ENCODE results near the gene CAMK1D. TPM values are rescaled to one million over a fixed set of nuclear protein-coding genes. Genes with fewer than 3 reads are reported as not detected.

The CAMK1D gene
- total RNA-seq, 1 experiment from 2014 or later, result 10.2 TPM

- TF ChIP-seq, protein P1, sequence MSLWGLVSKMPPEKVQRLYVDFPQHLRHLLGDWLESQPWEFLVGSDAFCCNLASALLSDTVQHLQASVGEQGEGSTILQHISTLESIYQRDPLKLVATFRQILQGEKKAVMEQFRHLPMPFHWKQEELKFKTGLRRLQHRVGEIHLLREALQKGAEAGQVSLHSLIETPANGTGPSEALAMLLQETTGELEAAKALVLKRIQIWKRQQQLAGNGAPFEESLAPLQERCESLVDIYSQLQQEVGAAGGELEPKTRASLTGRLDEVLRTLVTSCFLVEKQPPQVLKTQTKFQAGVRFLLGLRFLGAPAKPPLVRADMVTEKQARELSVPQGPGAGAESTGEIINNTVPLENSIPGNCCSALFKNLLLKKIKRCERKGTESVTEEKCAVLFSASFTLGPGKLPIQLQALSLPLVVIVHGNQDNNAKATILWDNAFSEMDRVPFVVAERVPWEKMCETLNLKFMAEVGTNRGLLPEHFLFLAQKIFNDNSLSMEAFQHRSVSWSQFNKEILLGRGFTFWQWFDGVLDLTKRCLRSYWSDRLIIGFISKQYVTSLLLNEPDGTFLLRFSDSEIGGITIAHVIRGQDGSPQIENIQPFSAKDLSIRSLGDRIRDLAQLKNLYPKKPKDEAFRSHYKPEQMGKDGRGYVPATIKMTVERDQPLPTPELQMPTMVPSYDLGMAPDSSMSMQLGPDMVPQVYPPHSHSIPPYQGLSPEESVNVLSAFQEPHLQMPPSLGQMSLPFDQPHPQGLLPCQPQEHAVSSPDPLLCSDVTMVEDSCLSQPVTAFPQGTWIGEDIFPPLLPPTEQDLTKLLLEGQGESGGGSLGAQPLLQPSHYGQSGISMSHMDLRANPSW (CRISPR knock-in tag; conservative IDR thresholded peaks at IDR 0.05; ENCODE audit: low read depth), result no peak
- TF ChIP-seq, protein P2, sequence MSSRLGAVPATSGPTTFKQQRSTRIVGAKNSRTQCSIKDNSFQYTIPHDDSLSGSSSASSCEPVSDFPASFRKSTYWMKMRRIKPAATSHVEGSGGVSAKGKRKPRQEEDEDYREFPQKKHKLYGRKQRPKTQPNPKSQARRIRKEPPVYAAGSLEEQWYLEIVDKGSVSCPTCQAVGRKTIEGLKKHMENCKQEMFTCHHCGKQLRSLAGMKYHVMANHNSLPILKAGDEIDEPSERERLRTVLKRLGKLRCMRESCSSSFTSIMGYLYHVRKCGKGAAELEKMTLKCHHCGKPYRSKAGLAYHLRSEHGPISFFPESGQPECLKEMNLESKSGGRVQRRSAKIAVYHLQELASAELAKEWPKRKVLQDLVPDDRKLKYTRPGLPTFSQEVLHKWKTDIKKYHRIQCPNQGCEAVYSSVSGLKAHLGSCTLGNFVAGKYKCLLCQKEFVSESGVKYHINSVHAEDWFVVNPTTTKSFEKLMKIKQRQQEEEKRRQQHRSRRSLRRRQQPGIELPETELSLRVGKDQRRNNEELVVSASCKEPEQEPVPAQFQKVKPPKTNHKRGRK (CRISPR knock-in tag; IDR thresholded peaks at IDR 0.05; ENCODE audit: borderline replicate concordance), result no peak
- no peak for TF ChIP-seq ZBTB21 (CRISPR knock-in tag; IDR thresholded peaks at IDR 0.05; ENCODE audit: borderline replicate concordance)
Measured at GRCh38 chr10:12665501-12665900, 316.2 kb downstream of the CAMK1D start (continued).

DNA sequence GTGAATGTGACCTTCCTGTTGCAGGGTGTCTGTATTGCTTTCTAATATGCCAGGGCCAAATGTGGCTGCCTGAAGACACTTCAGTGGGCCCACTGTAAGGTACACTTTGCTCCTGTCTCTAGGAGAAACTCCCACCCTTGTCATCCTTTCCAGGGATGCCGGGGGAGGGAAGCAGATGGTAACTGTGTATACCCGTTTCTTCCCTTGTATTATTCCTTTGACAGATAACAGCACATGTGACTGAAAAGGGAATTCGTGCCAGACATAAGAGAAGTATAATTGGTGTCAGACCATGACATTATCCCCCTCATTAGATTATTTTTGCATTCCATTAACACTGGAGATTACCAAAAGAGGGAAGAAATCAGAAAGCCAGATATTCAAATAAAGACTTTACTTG, 317.7 kb downstream of the CAMK1D start:
- H3K4me1 Mint-ChIP-seq, result no peaks in the 10 kb centered on the region
- POLR2A ChIA-PET, result no interaction called here
- H3K27ac Mint-ChIP-seq, result no peak overlapping the region
- no peak for TF ChIP-seq IRF2 (CRISPR knock-in tag; IDR thresholded peaks at IDR 0.05; ENCODE audit: borderline replicate concordance, low read depth)
- TF ChIP-seq NR2C2 (CRISPR knock-in tag; IDR thresholded peaks at IDR 0.05), result no peak
- no peak for TF ChIP-seq TEAD1 (CRISPR knock-in tag; IDR thresholded peaks at IDR 0.05)
- TF ChIP-seq NFYB (CRISPR knock-in tag; conservative IDR thresholded peaks at IDR 0.05; ENCODE audit: low read depth), result no peak
- TF ChIP-seq KAT7 (CRISPR knock-in tag; IDR thresholded peaks at IDR 0.05; ENCODE audit: borderline replicate concordance), result no peak
- TF ChIP-seq, protein P3, sequence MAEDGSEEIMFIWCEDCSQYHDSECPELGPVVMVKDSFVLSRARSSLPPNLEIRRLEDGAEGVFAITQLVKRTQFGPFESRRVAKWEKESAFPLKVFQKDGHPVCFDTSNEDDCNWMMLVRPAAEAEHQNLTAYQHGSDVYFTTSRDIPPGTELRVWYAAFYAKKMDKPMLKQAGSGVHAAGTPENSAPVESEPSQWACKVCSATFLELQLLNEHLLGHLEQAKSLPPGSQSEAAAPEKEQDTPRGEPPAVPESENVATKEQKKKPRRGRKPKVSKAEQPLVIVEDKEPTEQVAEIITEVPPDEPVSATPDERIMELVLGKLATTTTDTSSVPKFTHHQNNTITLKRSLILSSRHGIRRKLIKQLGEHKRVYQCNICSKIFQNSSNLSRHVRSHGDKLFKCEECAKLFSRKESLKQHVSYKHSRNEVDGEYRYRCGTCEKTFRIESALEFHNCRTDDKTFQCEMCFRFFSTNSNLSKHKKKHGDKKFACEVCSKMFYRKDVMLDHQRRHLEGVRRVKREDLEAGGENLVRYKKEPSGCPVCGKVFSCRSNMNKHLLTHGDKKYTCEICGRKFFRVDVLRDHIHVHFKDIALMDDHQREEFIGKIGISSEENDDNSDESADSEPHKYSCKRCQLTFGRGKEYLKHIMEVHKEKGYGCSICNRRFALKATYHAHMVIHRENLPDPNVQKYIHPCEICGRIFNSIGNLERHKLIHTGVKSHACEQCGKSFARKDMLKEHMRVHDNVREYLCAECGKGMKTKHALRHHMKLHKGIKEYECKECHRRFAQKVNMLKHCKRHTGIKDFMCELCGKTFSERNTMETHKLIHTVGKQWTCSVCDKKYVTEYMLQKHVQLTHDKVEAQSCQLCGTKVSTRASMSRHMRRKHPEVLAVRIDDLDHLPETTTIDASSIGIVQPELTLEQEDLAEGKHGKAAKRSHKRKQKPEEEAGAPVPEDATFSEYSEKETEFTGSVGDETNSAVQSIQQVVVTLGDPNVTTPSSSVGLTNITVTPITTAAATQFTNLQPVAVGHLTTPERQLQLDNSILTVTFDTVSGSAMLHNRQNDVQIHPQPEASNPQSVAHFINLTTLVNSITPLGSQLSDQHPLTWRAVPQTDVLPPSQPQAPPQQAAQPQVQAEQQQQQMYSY (CRISPR knock-in tag; IDR thresholded peaks at IDR 0.05), result no peak
- no peak for TF ChIP-seq ZNF671 (CRISPR knock-in tag; IDR thresholded peaks at IDR 0.05)
- H3K4me3 Mint-ChIP-seq, result no peak overlapping the region
- peaks cover 6% of the 10 kb centered on the region for H3K36me3 Mint-ChIP-seq
- CTCF ChIA-PET, result no interaction called here
- DNase-seq (ENCODE audit: low spot score) (no peak), ATAC-seq (no peak)
- peaks cover 12% of the 10 kb centered on the region for H3K9me3 Mint-ChIP-seq
- no peaks in the 10 kb centered on the region for H3K27me3 Mint-ChIP-seq (ENCODE audit: low read depth)

DNA sequence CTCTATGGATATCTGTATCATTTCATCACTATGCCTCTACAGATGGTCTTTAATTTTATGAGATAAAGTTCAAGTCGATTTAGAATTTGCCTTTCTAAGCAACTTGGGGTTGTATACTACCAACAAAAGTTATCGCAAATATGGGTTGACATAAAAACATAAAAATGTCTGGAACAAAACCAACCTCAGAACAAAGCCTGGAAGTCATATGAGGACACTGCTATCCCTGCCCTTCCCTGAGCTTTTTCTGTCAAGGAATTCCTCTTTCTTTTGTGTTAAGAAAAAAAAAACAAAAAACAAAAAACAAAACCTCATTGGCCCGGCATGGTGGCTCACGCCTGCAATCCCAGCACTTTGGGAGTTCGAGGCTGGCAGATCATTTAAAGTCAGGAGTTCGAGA, 319.3 kb downstream of the CAMK1D start:
- H3K4me3 Mint-ChIP-seq, result no peak overlapping the region
- no peak for ATAC-seq
- no peaks in the 10 kb centered on the region for H3K4me1 Mint-ChIP-seq
- no peak overlapping the region for H3K27ac Mint-ChIP-seq
- ChIA-PET POLR2A (no interaction called here), CTCF (no interaction called here)
- DNase-seq (ENCODE audit: low spot score), result no peak
- no peaks in the 10 kb centered on the region for H3K27me3 Mint-ChIP-seq (ENCODE audit: low read depth)
- H3K9me3 Mint-ChIP-seq, result peaks cover 12% of the 10 kb centered on the region
- peaks cover 6% of the 10 kb centered on the region for H3K36me3 Mint-ChIP-seq
- TF ChIP-seq, protein P4, sequence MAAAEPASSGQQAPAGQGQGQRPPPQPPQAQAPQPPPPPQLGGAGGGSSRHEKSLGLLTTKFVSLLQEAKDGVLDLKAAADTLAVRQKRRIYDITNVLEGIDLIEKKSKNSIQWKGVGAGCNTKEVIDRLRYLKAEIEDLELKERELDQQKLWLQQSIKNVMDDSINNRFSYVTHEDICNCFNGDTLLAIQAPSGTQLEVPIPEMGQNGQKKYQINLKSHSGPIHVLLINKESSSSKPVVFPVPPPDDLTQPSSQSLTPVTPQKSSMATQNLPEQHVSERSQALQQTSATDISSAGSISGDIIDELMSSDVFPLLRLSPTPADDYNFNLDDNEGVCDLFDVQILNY (CRISPR knock-in tag; IDR thresholded peaks at IDR 0.05), result no peak
- TF ChIP-seq GABPB1 (CRISPR knock-in tag; IDR thresholded peaks at IDR 0.05) (no peak), USF2 (CRISPR knock-in tag; IDR thresholded peaks at IDR 0.05) (no peak), ZNF416 (CRISPR knock-in tag; IDR thresholded peaks at IDR 0.05) (no peak), NFE2L1 (CRISPR knock-in tag; IDR thresholded peaks at IDR 0.05) (no peak), ESRRA (CRISPR knock-in tag; IDR thresholded peaks at IDR 0.05; ENCODE audit: borderline replicate concordance) (no peak), SOX15 (CRISPR knock-in tag; IDR thresholded peaks at IDR 0.05) (no peak), CREM (CRISPR knock-in tag; IDR thresholded peaks at IDR 0.05) (no peak)
- TF ChIP-seq, protein P5, sequence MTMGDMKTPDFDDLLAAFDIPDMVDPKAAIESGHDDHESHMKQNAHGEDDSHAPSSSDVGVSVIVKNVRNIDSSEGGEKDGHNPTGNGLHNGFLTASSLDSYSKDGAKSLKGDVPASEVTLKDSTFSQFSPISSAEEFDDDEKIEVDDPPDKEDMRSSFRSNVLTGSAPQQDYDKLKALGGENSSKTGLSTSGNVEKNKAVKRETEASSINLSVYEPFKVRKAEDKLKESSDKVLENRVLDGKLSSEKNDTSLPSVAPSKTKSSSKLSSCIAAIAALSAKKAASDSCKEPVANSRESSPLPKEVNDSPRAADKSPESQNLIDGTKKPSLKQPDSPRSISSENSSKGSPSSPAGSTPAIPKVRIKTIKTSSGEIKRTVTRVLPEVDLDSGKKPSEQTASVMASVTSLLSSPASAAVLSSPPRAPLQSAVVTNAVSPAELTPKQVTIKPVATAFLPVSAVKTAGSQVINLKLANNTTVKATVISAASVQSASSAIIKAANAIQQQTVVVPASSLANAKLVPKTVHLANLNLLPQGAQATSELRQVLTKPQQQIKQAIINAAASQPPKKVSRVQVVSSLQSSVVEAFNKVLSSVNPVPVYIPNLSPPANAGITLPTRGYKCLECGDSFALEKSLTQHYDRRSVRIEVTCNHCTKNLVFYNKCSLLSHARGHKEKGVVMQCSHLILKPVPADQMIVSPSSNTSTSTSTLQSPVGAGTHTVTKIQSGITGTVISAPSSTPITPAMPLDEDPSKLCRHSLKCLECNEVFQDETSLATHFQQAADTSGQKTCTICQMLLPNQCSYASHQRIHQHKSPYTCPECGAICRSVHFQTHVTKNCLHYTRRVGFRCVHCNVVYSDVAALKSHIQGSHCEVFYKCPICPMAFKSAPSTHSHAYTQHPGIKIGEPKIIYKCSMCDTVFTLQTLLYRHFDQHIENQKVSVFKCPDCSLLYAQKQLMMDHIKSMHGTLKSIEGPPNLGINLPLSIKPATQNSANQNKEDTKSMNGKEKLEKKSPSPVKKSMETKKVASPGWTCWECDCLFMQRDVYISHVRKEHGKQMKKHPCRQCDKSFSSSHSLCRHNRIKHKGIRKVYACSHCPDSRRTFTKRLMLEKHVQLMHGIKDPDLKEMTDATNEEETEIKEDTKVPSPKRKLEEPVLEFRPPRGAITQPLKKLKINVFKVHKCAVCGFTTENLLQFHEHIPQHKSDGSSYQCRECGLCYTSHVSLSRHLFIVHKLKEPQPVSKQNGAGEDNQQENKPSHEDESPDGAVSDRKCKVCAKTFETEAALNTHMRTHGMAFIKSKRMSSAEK (CRISPR knock-in tag; IDR thresholded peaks at IDR 0.05; ENCODE audit: borderline replicate concordance), result no peak

Data from WTC11 (cell line).